ENCODE data around the gene NOX3. TPM values are rescaled to one million over a fixed set of nuclear protein-coding genes. Genes with fewer than 3 reads are reported as not detected.

The NOX3 gene
- total and polyA plus RNA-seq, 5 experiments from 2014 or later = not detected

GRCh38 chr6:155400654-155400965 is 55.0 kb downstream of the NOX3 start:
- peaks cover 0 to under 1% (median 0%) of the 10 kb centered on the region in 5 donors for H3K27me3 Mint-ChIP-seq
- no peaks in the 10 kb centered on the region for H3K36me3 Mint-ChIP-seq
- DNase-seq = no peak
- no peak overlapping the region for H3K4me3 Mint-ChIP-seq
- H3K27ac Mint-ChIP-seq = no peak overlapping the region
- POLR2A ChIA-PET = no interaction called here
- H3K4me1 Mint-ChIP-seq = peaks cover 0 to 2% (median 0%) of the 10 kb centered on the region in 4 donors
- no peak for ATAC-seq
- H3K9me3 Mint-ChIP-seq = no peaks in the 10 kb centered on the region

- Mint-ChIP-seq H3K27me3 (no peaks in the 10 kb centered on the region), H3K4me3 (no peak overlapping the region), H3K4me1 (peaks cover 0 to 2% (median 0%) of the 10 kb centered on the region in 4 donors), H3K36me3 (no peaks in the 10 kb centered on the region), H3K27ac (peak overlapping the region in 1 of 10 donors; percentile 31), H3K9me3 (no peaks in the 10 kb centered on the region)
- POLR2A ChIA-PET = no interaction called here
- no peak for ATAC-seq
- no peak for DNase-seq
Observed at GRCh38 chr6:155399745-155400653, 55.6 kb downstream of the NOX3 start.

GRCh38 chr6:155399062-155399744 is 56.4 kb downstream of the NOX3 start:
- POLR2A ChIA-PET = no interaction called here
- Mint-ChIP-seq H3K4me1 (no peaks in the 10 kb centered on the region), H3K27ac (no peak overlapping the region), H3K4me3 (no peak overlapping the region), H3K9me3 (no peaks in the 10 kb centered on the region), H3K36me3 (no peaks in the 10 kb centered on the region), H3K27me3 (no peaks in the 10 kb centered on the region)
- no peak for DNase-seq
- ATAC-seq = no peak

GRCh38 chr6:155398701-155399061 is 57.0 kb downstream of the NOX3 start:
- Mint-ChIP-seq H3K36me3 (no peaks in the 10 kb centered on the region), H3K27ac (no peak overlapping the region), H3K9me3 (no peaks in the 10 kb centered on the region), H3K4me1 (no peaks in the 10 kb centered on the region), H3K27me3 (no peaks in the 10 kb centered on the region), H3K4me3 (no peak overlapping the region)
- DNase-seq (no peak), ATAC-seq (no peak)
- POLR2A ChIA-PET = no interaction called here

GRCh38 chr6:155398221-155398620 is 57.4 kb downstream of the NOX3 start:
- ATAC-seq = no peak
- Mint-ChIP-seq H3K9me3 (no peaks in the 10 kb centered on the region), H3K4me1 (no peaks in the 10 kb centered on the region), H3K27me3 (no peaks in the 10 kb centered on the region), H3K4me3 (no peak overlapping the region), H3K36me3 (no peaks in the 10 kb centered on the region), H3K27ac (no peak overlapping the region)
- POLR2A ChIA-PET = no interaction called here
- no peak for DNase-seq

- H3K4me1 Mint-ChIP-seq = no peaks in the 10 kb centered on the region
- ATAC-seq = no peak
Observed at GRCh38 chr6:155397172-155397705, 58.4 kb downstream of the NOX3 start.

GRCh38 chr6:155396605-155397004 is 59.0 kb downstream of the NOX3 start:
- H3K36me3 Mint-ChIP-seq = no peaks in the 10 kb centered on the region
- no peak overlapping the region for H3K4me3 Mint-ChIP-seq
- POLR2A ChIA-PET = no interaction called here
- ATAC-seq (no peak), DNase-seq (no peak)
- H3K9me3 Mint-ChIP-seq = no peaks in the 10 kb centered on the region
- H3K27ac Mint-ChIP-seq = no peak overlapping the region
- H3K4me1 Mint-ChIP-seq = no peaks in the 10 kb centered on the region
- no peaks in the 10 kb centered on the region for H3K27me3 Mint-ChIP-seq

More at GRCh38 chr6:155397172-155397705, 58.4 kb downstream of the NOX3 start:
- H3K27ac Mint-ChIP-seq = no peak overlapping the region
- H3K9me3 Mint-ChIP-seq = no peaks in the 10 kb centered on the region
- DNase-seq = no peak
- POLR2A ChIA-PET = no interaction called here
- H3K36me3 Mint-ChIP-seq = no peaks in the 10 kb centered on the region
- no peaks in the 10 kb centered on the region for H3K27me3 Mint-ChIP-seq
- no peak overlapping the region for H3K4me3 Mint-ChIP-seq

- no peaks in the 10 kb centered on the region for H3K9me3 Mint-ChIP-seq
- POLR2A ChIA-PET = no interaction called here
- no peaks in the 10 kb centered on the region for H3K4me1 Mint-ChIP-seq
- no peaks in the 10 kb centered on the region for H3K36me3 Mint-ChIP-seq
- ATAC-seq = no peak
- H3K4me3 Mint-ChIP-seq = no peak overlapping the region
- DNase-seq = no peak
- H3K27ac Mint-ChIP-seq = no peak overlapping the region
- no peaks in the 10 kb centered on the region for H3K27me3 Mint-ChIP-seq
Observed at GRCh38 chr6:155395339-155395738, 60.3 kb downstream of the NOX3 start.

GRCh38 chr6:155389130-155389529 is 66.5 kb downstream of the NOX3 start:
- POLR2A ChIA-PET = interaction anchor here (0.6 kb wide), 1 partner anchor 905 kb away, joined by 3 read pairs; no protein-coding TSS in a partner anchor
- ATAC-seq = no peak
- H3K9me3 Mint-ChIP-seq = peaks cover 0 to 21% (median 0%) of the 10 kb centered on the region in 9 donors
- DNase-seq = no peak
- no peak overlapping the region for H3K27ac Mint-ChIP-seq
- no peak overlapping the region for H3K4me3 Mint-ChIP-seq
- peaks cover 0 to 7% (median 4%) of the 10 kb centered on the region in 4 donors for H3K4me1 Mint-ChIP-seq
- H3K36me3 Mint-ChIP-seq = peaks cover 0 to 23% (median 0%) of the 10 kb centered on the region in 3 donors
- H3K27me3 Mint-ChIP-seq = no peaks in the 10 kb centered on the region

GRCh38 chr6:155388591-155388990 is 67.0 kb downstream of the NOX3 start:
- Mint-ChIP-seq H3K4me1 (peaks cover 0 to 7% (median 4%) of the 10 kb centered on the region in 4 donors), H3K27ac (no peak overlapping the region), H3K36me3 (peaks cover 0 to 23% (median 0%) of the 10 kb centered on the region in 3 donors), H3K4me3 (no peak overlapping the region), H3K9me3 (peaks cover 0 to 21% (median 0%) of the 10 kb centered on the region in 9 donors), H3K27me3 (no peaks in the 10 kb centered on the region)
- DNase-seq (no peak), ATAC-seq (no peak)
- POLR2A ChIA-PET = interaction anchor here (0.6 kb wide), 1 partner anchor 904 kb away, joined by 3 read pairs; no protein-coding TSS in a partner anchor

GRCh38 chr6:155387481-155387880 is 68.2 kb downstream of the NOX3 start:
- DNase-seq = no peak
- POLR2A ChIA-PET = no interaction called here
- no peak overlapping the region for H3K4me3 Mint-ChIP-seq
- H3K9me3 Mint-ChIP-seq = peaks cover 0 to 21% (median 0%) of the 10 kb centered on the region in 9 donors
- H3K27me3 Mint-ChIP-seq = no peaks in the 10 kb centered on the region
- peaks cover 0 to 7% (median 4%) of the 10 kb centered on the region in 4 donors for H3K4me1 Mint-ChIP-seq
- ATAC-seq = no peak
- peaks cover 0 to 23% (median 0%) of the 10 kb centered on the region in 3 donors for H3K36me3 Mint-ChIP-seq
- no peak overlapping the region for H3K27ac Mint-ChIP-seq

- Mint-ChIP-seq H3K4me1 (peaks cover 0 to 7% (median 4%) of the 10 kb centered on the region in 4 donors), H3K4me3 (no peak overlapping the region), H3K9me3 (peaks cover 0 to 16% (median 0%) of the 10 kb centered on the region in 9 donors), H3K27me3 (no peaks in the 10 kb centered on the region), H3K36me3 (peaks cover 0 to 22% (median 0%) of the 10 kb centered on the region in 3 donors), H3K27ac (no peak overlapping the region)
- POLR2A ChIA-PET = no interaction called here
- DNase-seq (no peak), ATAC-seq (no peak)
Observed at GRCh38 chr6:155384321-155384952, 71.2 kb downstream of the NOX3 start.

GRCh38 chr6:155383913-155384312 is 71.7 kb downstream of the NOX3 start:
- Mint-ChIP-seq H3K27ac (no peak overlapping the region), H3K9me3 (peaks cover 0 to 12% (median 0%) of the 10 kb centered on the region in 9 donors)
- POLR2A ChIA-PET = no interaction called here

More at GRCh38 chr6:155383913-155384312, 71.7 kb downstream of the NOX3 start:
- Mint-ChIP-seq H3K4me3 (no peak overlapping the region), H3K4me1 (peaks cover 0 to 7% (median 4%) of the 10 kb centered on the region in 4 donors), H3K36me3 (peaks cover 0 to 17% (median 0%) of the 10 kb centered on the region in 3 donors), H3K27me3 (no peaks in the 10 kb centered on the region)
- DNase-seq (no peak), ATAC-seq (no peak)

Measured in naive thymus-derived CD8-positive, alpha-beta T cell (primary cell).